GM23338 (cell line): Measurements from ENCODE around the gene PPFIBP1. TPM values are rescaled to one million over a fixed set of nuclear protein-coding genes. Genes with fewer than 3 reads are reported as not detected.

Experiments used
- ATAC-seq: fragments of 200-7000 bp; cut with Tn5 transposase; 3 replicates; pipeline ENCODE4 v1.9.1; 2020
- DNase-seq: peaks from one replicate; pipeline ENCODE4 v3.0.0-alpha.2; 2015; ENCODE audit warnings: low spot score
- H2AFZ ChIP-seq: fragments of 200-600 bp; sonication (generic); 2 replicates; pipeline ENCODE4 v1.8.0; 2016; ENCODE audit warnings: antibody characterized with exemption, mild to moderate bottlenecking, moderate library complexity
- H3F3A ChIP-seq: fragments of 200-600 bp; sonication (generic); replicated peaks from 2 replicates; pipeline ENCODE4 v1.8.0; 2017; ENCODE audit warnings: antibody characterized with exemption, mixed run types, low read depth
- H3K27ac ChIP-seq: fragments of 200-600 bp; sonication (generic); 2 replicates; pipeline ENCODE4 v1.6.1; 2016; ENCODE audit warnings: low read depth
- H3K27me3 ChIP-seq: fragments of 200-600 bp; sonication (generic); 2 replicates; pipeline ENCODE4 v1.8.0; 2016; ENCODE audit warnings: mild to moderate bottlenecking, mixed run types, moderate library complexity; ENCODE audit not compliant: insufficient read depth
- H3K36me3 ChIP-seq: fragments of 200-600 bp; sonication (generic); 2 replicates; pipeline ENCODE4 v1.8.0; 2016; ENCODE audit warnings: mild to moderate bottlenecking; ENCODE audit not compliant: insufficient read depth
- H3K4me1 ChIP-seq: fragments of 200-600 bp; sonication (generic); 2 replicates; pipeline ENCODE4 v1.8.0; 2016; ENCODE audit warnings: mild to moderate bottlenecking, moderate library complexity; ENCODE audit not compliant: insufficient read depth
- H3K4me2 ChIP-seq: fragments of 200-600 bp; sonication (generic); 2 replicates; pipeline ENCODE4 v1.7.1; 2017; ENCODE audit warnings: mixed run types
- H3K4me3 ChIP-seq: fragments of 200-600 bp; sonication (generic); 2 replicates; pipeline ENCODE4 v1.6.1; 2016; ENCODE audit warnings: mixed run types
- H3K79me2 ChIP-seq: fragments of 200-600 bp; sonication (generic); replicated peaks from 2 replicates; pipeline ENCODE4 v1.8.0; 2017; ENCODE audit warnings: mild to moderate bottlenecking; ENCODE audit not compliant: insufficient read depth
- H3K9me2 ChIP-seq: fragments of 200-600 bp; sonication (generic); 2 replicates; pipeline ENCODE4 v1.8.0; 2017; ENCODE audit not compliant: insufficient read depth
- H4K20me1 ChIP-seq: fragments of 200-600 bp; sonication (generic); replicated peaks from 2 replicates; pipeline ENCODE4 v1.8.0; 2017; ENCODE audit warnings: mild to moderate bottlenecking; ENCODE audit not compliant: insufficient read depth
- H3K27ac Mint-ChIP-seq: 2 replicates; pipeline ENCODE4 v1.8.0; 2020; ENCODE audit warnings: inconsistent platforms, mild to moderate bottlenecking, moderate library complexity, mixed read lengths
- H3K27me3 Mint-ChIP-seq: 3 replicates; pipeline ENCODE4 v1.8.0; 2022; ENCODE audit warnings: low read depth, mild to moderate bottlenecking, moderate library complexity, mixed read lengths, inconsistent platforms; ENCODE audit not compliant: insufficient read depth, poor library complexity
- H3K36me3 Mint-ChIP-seq: 3 replicates; pipeline ENCODE4 v1.8.0; 2021; ENCODE audit warnings: low read depth, mild to moderate bottlenecking, inconsistent platforms, moderate library complexity, mixed read lengths
- H3K4me1 Mint-ChIP-seq: 3 replicates; pipeline ENCODE4 v1.8.0; 2020; ENCODE audit warnings: mild to moderate bottlenecking, inconsistent platforms, mixed read lengths
- H3K4me3 Mint-ChIP-seq: 3 replicates; pipeline ENCODE4 v1.8.0; 2021; ENCODE audit warnings: moderate library complexity, mild to moderate bottlenecking, inconsistent platforms, mixed read lengths
- H3K9me3 Mint-ChIP-seq: 3 replicates; pipeline ENCODE4 v1.8.0; 2020; ENCODE audit warnings: moderate library complexity, mild to moderate bottlenecking, inconsistent platforms, mixed read lengths
- CREB1 ChIP-seq: fragments of 250-450 bp; sonication (Bioruptor Pico); IDR thresholded peaks from 2 replicates; pipeline ENCODE4 v1.5.0; 2020; ENCODE audit warnings: low read depth, mild to moderate bottlenecking, moderate library complexity
- ETS1 ChIP-seq: IDR thresholded peaks from 2 replicates; pipeline ENCODE4 v1.6.1; 2016; ENCODE audit warnings: antibody characterized with exemption
- EZH2 ChIP-seq: fragments of 200-600 bp; sonication (generic); IDR thresholded peaks from one replicate; pipeline ENCODE4 v1.8.0; 2017; ENCODE audit warnings: antibody characterized with exemption, mild to moderate bottlenecking, low read depth; ENCODE audit not compliant: unreplicated experiment
- EZH2phosphoT487 ChIP-seq: fragments of 200-600 bp; sonication (generic); IDR thresholded peaks from one replicate; pipeline ENCODE4 v1.8.1; 2018; ENCODE audit warnings: antibody characterized with exemption; ENCODE audit not compliant: unreplicated experiment
- JUNB ChIP-seq: IDR thresholded peaks from one replicate; pipeline ENCODE4 v1.6.1; 2016; ENCODE audit warnings: antibody characterized with exemption; ENCODE audit not compliant: unreplicated experiment
- NANOG ChIP-seq: IDR thresholded peaks from 2 replicates; pipeline ENCODE4 v1.6.1; 2016; ENCODE audit warnings: antibody characterized with exemption, borderline replicate concordance
- REST ChIP-seq: IDR thresholded peaks from one replicate; pipeline ENCODE4 v1.6.1; 2018; ENCODE audit warnings: antibody characterized with exemption; ENCODE audit not compliant: unreplicated experiment
- STAT1 ChIP-seq: IDR thresholded peaks from one replicate; pipeline ENCODE4 v1.6.1; 2016; ENCODE audit warnings: antibody characterized with exemption; ENCODE audit not compliant: unreplicated experiment
- ZNF114 ChIP-seq: fragments of 250-450 bp; sonication (Bioruptor Pico); IDR thresholded peaks from 2 replicates; pipeline ENCODE4 v1.5.0; 2020; ENCODE audit warnings: mild to moderate bottlenecking, moderate library complexity
- ZNF331 ChIP-seq: fragments of 250-450 bp; sonication (Bioruptor Pico); IDR thresholded peaks from 2 replicates; pipeline ENCODE4 v1.5.0; 2020; ENCODE audit warnings: low read depth, mild to moderate bottlenecking, moderate library complexity
- ZNF462 ChIP-seq: fragments of 250-450 bp; sonication (Bioruptor Pico); IDR thresholded peaks from 2 replicates; pipeline ENCODE4 v1.5.0; 2020; ENCODE audit warnings: mild to moderate bottlenecking, moderate library complexity
- polyA plus RNA-seq: library from polyadenylated mRNA; unstranded; fragments of >200 nt; fragmentation: Nextera tagmentation; extraction: Ambion mirVana; gene quantifications from 2 replicates; pipeline ENCODE4 v1.2.1, GENCODE V29; 2016
- total RNA-seq: library from RNA; depleted of rRNA; stranded (reverse); fragments of >200 nt; shearing (Covaris generic); gene quantifications from 2 replicates; pipeline ENCODE4 v1.2.3, GENCODE V29; 2014
- TF ChIP-seq, protein P1 (sequence below), 2 experiments: fragments of 200-600 bp in 1 of 2; sonication (generic) in 1 of 2; conservative IDR thresholded peaks; 2 replicates each; pipeline versions ENCODE4 v1.5.1 to v1.6.1; 2016 to 2017; ENCODE audit warnings: antibody characterized with exemption in 2 of 2, low read depth in 2 of 2, mild to moderate bottlenecking in 2 of 2, moderate library complexity in 1 of 2

PPFIBP1 gene
- total and polyA plus RNA-seq, 2 experiments from 2014 or later: 33.2 to 41.9 TPM

GRCh38 chr12:27566626-27567025 lies 42.6 kb downstream of the PPFIBP1 start:
- H3K27ac ChIP-seq: no peak overlapping the region
- Mint-ChIP-seq H3K4me3 (no peak overlapping the region), H3K4me1 (peaks cover 20% of the 10 kb centered on the region), H3K9me3 (no peaks in the 10 kb centered on the region), H3K27me3 (no peaks in the 10 kb centered on the region), H3K36me3 (peaks cover 2% of the 10 kb centered on the region; the same call in 1 of the 3 replicates), H3K27ac (no peak overlapping the region)
- TF ChIP-seq REST: no peak
- TF ChIP-seq, protein P1, sequence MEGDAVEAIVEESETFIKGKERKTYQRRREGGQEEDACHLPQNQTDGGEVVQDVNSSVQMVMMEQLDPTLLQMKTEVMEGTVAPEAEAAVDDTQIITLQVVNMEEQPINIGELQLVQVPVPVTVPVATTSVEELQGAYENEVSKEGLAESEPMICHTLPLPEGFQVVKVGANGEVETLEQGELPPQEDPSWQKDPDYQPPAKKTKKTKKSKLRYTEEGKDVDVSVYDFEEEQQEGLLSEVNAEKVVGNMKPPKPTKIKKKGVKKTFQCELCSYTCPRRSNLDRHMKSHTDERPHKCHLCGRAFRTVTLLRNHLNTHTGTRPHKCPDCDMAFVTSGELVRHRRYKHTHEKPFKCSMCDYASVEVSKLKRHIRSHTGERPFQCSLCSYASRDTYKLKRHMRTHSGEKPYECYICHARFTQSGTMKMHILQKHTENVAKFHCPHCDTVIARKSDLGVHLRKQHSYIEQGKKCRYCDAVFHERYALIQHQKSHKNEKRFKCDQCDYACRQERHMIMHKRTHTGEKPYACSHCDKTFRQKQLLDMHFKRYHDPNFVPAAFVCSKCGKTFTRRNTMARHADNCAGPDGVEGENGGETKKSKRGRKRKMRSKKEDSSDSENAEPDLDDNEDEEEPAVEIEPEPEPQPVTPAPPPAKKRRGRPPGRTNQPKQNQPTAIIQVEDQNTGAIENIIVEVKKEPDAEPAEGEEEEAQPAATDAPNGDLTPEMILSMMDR (conservative IDR thresholded peaks at IDR 0.05; ENCODE audit: low read depth in 2 of 2): no peak
- no peak for TF ChIP-seq ZNF331 (CRISPR knock-in tag)
- TF ChIP-seq CREB1 (CRISPR knock-in tag): no peak
- TF ChIP-seq NANOG: no peak
- no peak for TF ChIP-seq EZH2phosphoT487
- TF ChIP-seq EZH2: no peak
- no peak for TF ChIP-seq ZNF114 (CRISPR knock-in tag)
- TF ChIP-seq ZNF462 (CRISPR knock-in tag): no peak
- no peak for TF ChIP-seq STAT1
- TF ChIP-seq ETS1: no peak
- no peak for TF ChIP-seq JUNB
- no peaks in the 10 kb centered on the region for H3K27me3 ChIP-seq
- H2AFZ ChIP-seq: no peak overlapping the region
- DNase-seq (no peak), ATAC-seq (no peak)
- no peaks in the 10 kb centered on the region for H3K36me3 ChIP-seq
- no peak overlapping the region for H3K4me2 ChIP-seq
- no peak overlapping the region for H3K4me3 ChIP-seq
- no peaks in the 10 kb centered on the region; the same call in 1 of the 2 replicates for H4K20me1 ChIP-seq
- no peaks in the 10 kb centered on the region for H3K9me2 ChIP-seq
- H3K79me2 ChIP-seq: peaks cover 10% of the 10 kb centered on the region
- no peaks in the 10 kb centered on the region for H3F3A ChIP-seq
- peaks cover 10% of the 10 kb centered on the region for H3K4me1 ChIP-seq
